ENCODE data around the gene PHACTR3. TPM values are rescaled to one million over a fixed set of nuclear protein-coding genes. Genes with fewer than 3 reads are reported as not detected.

PHACTR3 gene
- total RNA-seq, 1 experiment from 2014 or later: 0.11 TPM

- POLR2A ChIA-PET: no interaction called here
- intact Hi-C loops (cut with micrococcal nuclease; ENCODE audit: unreplicated experiment): no loop called here
These were observed 30.0 kb upstream of the PHACTR3 start for GRCh38 chr20:59574308-59574707.

DNA sequence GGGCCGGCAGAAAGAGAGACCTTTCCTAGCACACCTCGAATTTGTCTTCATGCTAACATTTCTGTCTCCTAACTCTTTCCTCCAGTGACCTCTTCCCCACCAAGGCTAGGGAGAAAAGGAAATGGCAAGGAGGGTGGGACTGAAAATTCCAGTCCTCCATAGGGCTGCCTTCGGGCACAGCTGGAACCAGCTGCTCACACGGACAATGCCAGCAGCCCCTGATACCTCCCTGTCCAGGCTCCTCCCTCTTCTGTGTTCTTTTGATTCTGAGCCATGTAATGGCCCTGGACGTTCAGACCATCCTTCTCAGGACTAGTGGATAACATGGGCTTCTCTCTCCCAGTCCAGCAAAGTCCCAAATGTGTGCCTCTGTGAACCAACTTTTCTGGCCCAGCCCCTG is 29.1 kb upstream of the PHACTR3 start:
- no peaks in the 10 kb centered on the region for H3K27me3 ChIP-seq (replicated peaks; ENCODE audit: control insufficient read depth, insufficient read depth, low read length)
- no peaks in the 10 kb centered on the region for H3K9me3 ChIP-seq
- intact Hi-C loops (cut with micrococcal nuclease; ENCODE audit: unreplicated experiment): no loop called here
- Mint-ChIP-seq H3K4me3 (ENCODE audit: unreplicated experiment) (no peak overlapping the region), H3K4me1 (ENCODE audit: low read depth, unreplicated experiment) (no peaks in the 10 kb centered on the region), H3K27me3 (ENCODE audit: insufficient read depth, unreplicated experiment) (peaks cover 19% of the 10 kb centered on the region), H3K36me3 (ENCODE audit: insufficient read depth, unreplicated experiment) (no peaks in the 10 kb centered on the region), H3K27ac (ENCODE audit: unreplicated experiment) (no peak overlapping the region), H3K9me3 (ENCODE audit: unreplicated experiment) (no peaks in the 10 kb centered on the region)
- CTCF ChIA-PET: no interaction called here
- no TSS peak for BruUV-seq (replicated peaks)
- DNase-seq: no peak
- POLR2A ChIA-PET: no interaction called here
- no peaks in the 10 kb centered on the region for H3K36me3 ChIP-seq (ENCODE audit: control insufficient read depth, insufficient read depth, low read length)
- no peaks in the 10 kb centered on the region for H3K4me1 ChIP-seq
- H3K4me3 ChIP-seq (ENCODE audit: low read depth, low read length): no peak overlapping the region
- TF ChIP-seq CTCF (IDR thresholded peaks at IDR 0.05; ENCODE audit: insufficient read depth in 1 of 2, low read depth in 1 of 2, low read length in 1 of 2, severe bottlenecking in 1 of 2, unreplicated experiment in 1 of 2): no peak

More at GRCh38 chr20:59574308-59574707, 30.0 kb upstream of the PHACTR3 start:
- DNase-seq: peak in 1 of 2 experiments; percentile 37
- no peaks in the 10 kb centered on the region for H3K4me1 ChIP-seq
- no peak for TF ChIP-seq CTCF (IDR thresholded peaks at IDR 0.05; ENCODE audit: insufficient read depth in 1 of 2, low read depth in 1 of 2, low read length in 1 of 2, severe bottlenecking in 1 of 2, unreplicated experiment in 1 of 2)
- H3K36me3 ChIP-seq (ENCODE audit: control insufficient read depth, insufficient read depth, low read length): no peaks in the 10 kb centered on the region
- no TSS peak for BruUV-seq (replicated peaks)
- Mint-ChIP-seq H3K36me3 (ENCODE audit: insufficient read depth, unreplicated experiment) (no peaks in the 10 kb centered on the region), H3K9me3 (ENCODE audit: unreplicated experiment) (no peaks in the 10 kb centered on the region), H3K4me1 (ENCODE audit: low read depth, unreplicated experiment) (no peaks in the 10 kb centered on the region), H3K27me3 (ENCODE audit: insufficient read depth, unreplicated experiment) (peaks cover 14% of the 10 kb centered on the region), H3K27ac (ENCODE audit: unreplicated experiment) (no peak overlapping the region), H3K4me3 (ENCODE audit: unreplicated experiment) (no peak overlapping the region)
- no peak overlapping the region for H3K4me3 ChIP-seq (ENCODE audit: low read depth, low read length)
- H3K9me3 ChIP-seq: no peaks in the 10 kb centered on the region
- no peaks in the 10 kb centered on the region for H3K27me3 ChIP-seq (replicated peaks; ENCODE audit: control insufficient read depth, insufficient read depth, low read length)
- CTCF ChIA-PET: interaction anchor here (1.1 kb wide), 1 partner anchor 78 kb away, joined by 3 read pairs; no protein-coding TSS in a partner anchor

DNA sequence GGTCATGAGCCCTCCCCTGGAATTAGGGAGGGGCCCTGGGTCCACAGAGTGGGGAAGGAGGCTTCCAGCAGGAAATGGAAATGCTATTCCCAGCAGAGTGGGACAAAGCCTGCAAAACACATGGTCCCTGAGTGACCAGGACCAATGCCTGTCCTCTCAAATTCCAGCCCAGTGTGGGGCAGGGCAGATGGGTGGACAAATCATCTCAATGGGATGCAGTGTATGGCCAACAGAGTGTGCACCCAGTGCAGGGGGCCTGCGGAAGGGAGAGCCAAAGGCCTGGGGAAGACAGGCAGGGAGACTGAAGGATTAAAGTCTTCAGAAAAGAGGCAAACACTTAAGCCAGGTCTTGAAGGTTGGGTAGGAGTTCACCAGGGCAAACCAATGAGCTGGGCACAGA is 28.7 kb upstream of the PHACTR3 start:
- Mint-ChIP-seq H3K36me3 (ENCODE audit: insufficient read depth, unreplicated experiment) (no peaks in the 10 kb centered on the region), H3K27ac (ENCODE audit: unreplicated experiment) (no peak overlapping the region), H3K4me3 (ENCODE audit: unreplicated experiment) (no peak overlapping the region), H3K9me3 (ENCODE audit: unreplicated experiment) (no peaks in the 10 kb centered on the region), H3K27me3 (ENCODE audit: insufficient read depth, unreplicated experiment) (peaks cover 19% of the 10 kb centered on the region), H3K4me1 (ENCODE audit: low read depth, unreplicated experiment) (no peaks in the 10 kb centered on the region)
- Histone ChIP-seq H3K4me1 (no peaks in the 10 kb centered on the region), H3K4me3 (ENCODE audit: low read depth, low read length) (no peak overlapping the region), H3K36me3 (ENCODE audit: control insufficient read depth, insufficient read depth, low read length) (no peaks in the 10 kb centered on the region), H3K9me3 (no peaks in the 10 kb centered on the region), H3K27me3 (replicated peaks; ENCODE audit: control insufficient read depth, insufficient read depth, low read length) (no peaks in the 10 kb centered on the region)
- BruUV-seq (replicated peaks): no TSS peak
- ChIA-PET POLR2A (no interaction called here), CTCF (no interaction called here)
- intact Hi-C loops (cut with micrococcal nuclease; ENCODE audit: unreplicated experiment): no loop called here
- peak in 1 of 2 experiments; percentile 36 for DNase-seq
- TF ChIP-seq CTCF (IDR thresholded peaks at IDR 0.05; ENCODE audit: insufficient read depth in 1 of 2, low read depth in 1 of 2, low read length in 1 of 2, severe bottlenecking in 1 of 2, unreplicated experiment in 1 of 2): no peak
